K562 (cell line): ENCODE results near the gene PNRC2. TPM values are rescaled to one million over a fixed set of nuclear protein-coding genes. Genes with fewer than 3 reads are reported as not detected.

Experiments
- ATF3 ChIP-seq, 2 experiments: fragments of 450-650 bp in 1 of 2; sonication (generic) in 1 of 2; formaldehyde crosslinking in 1 of 2; IDR thresholded peaks in 1 of 2; conservative IDR thresholded peaks in 1 of 2; 2 replicates each; pipeline versions ENCODE4 v1.6.1 to v1.8.1; 2016 to 2023; ENCODE audit warnings: mild to moderate bottlenecking in 2 of 2, moderate library complexity in 2 of 2, inconsistent platforms in 1 of 2, missing genetic modification reagents in 1 of 2
- CBFA2T2 ChIP-seq: fragments of 450-650 bp; conservative IDR thresholded peaks from 2 replicates; pipeline ENCODE4 v1.6.1; 2017; ENCODE audit warnings: mild to moderate bottlenecking
- CREB3L1 ChIP-seq: fragments of 450-650 bp; IDR thresholded peaks from 2 replicates; pipeline ENCODE4 v1.6.1; 2014; ENCODE audit warnings: low read depth, mild to moderate bottlenecking, moderate library complexity, borderline replicate concordance
- GABPB1 ChIP-seq: sonication (generic); formaldehyde crosslinking; IDR thresholded peaks from 2 replicates; pipeline ENCODE4 v1.8.0; 2022; ENCODE audit warnings: mild to moderate bottlenecking, missing genetic modification reagents
- HDAC3 ChIP-seq: fragments of 450-650 bp; IDR thresholded peaks from 2 replicates; pipeline ENCODE4 v1.6.1; 2018; ENCODE audit warnings: borderline replicate concordance, mild to moderate bottlenecking, moderate library complexity; ENCODE audit not compliant: partially characterized antibody
- HMGXB4 ChIP-seq: sonication (generic); formaldehyde crosslinking; IDR thresholded peaks from 2 replicates; pipeline ENCODE4 v1.8.1; 2023; ENCODE audit warnings: mild to moderate bottlenecking, missing genetic modification reagents
- HNRNPH1 ChIP-seq: fragments of 200-400 bp; formaldehyde crosslinking; optimal IDR thresholded peaks from 2 replicates; pipeline ENCODE3; 2017; ENCODE audit warnings: low read depth, mild to moderate bottlenecking, low read length, moderate library complexity
- HOMEZ ChIP-seq: fragments of 250-450 bp; sonication (Bioruptor Pico); IDR thresholded peaks from 2 replicates; pipeline ENCODE4 v1.4.0; 2020; ENCODE audit warnings: mild to moderate bottlenecking, moderate library complexity
- L3MBTL2 ChIP-seq: fragments of 450-650 bp; IDR thresholded peaks from 2 replicates; pipeline ENCODE4 v1.6.1; 2016; ENCODE audit warnings: mild to moderate bottlenecking, moderate library complexity
- MEIS2 ChIP-seq: fragments of 450-650 bp; IDR thresholded peaks from 2 replicates; pipeline ENCODE4 v1.6.1; 2014; ENCODE audit warnings: mild to moderate bottlenecking; ENCODE audit not compliant: partially characterized antibody
- MTA3 ChIP-seq: fragments of 450-650 bp; formaldehyde crosslinking; IDR thresholded peaks from 2 replicates; pipeline ENCODE4 v1.6.1; 2017; ENCODE audit warnings: mild to moderate bottlenecking, borderline replicate concordance
- POLR2B ChIP-seq: fragments of 450-650 bp; IDR thresholded peaks from 2 replicates; pipeline ENCODE4 v1.6.1; 2018; ENCODE audit warnings: low read depth; ENCODE audit not compliant: partially characterized antibody
- SRSF7 ChIP-seq: fragments of 200-400 bp; formaldehyde crosslinking; optimal IDR thresholded peaks from 2 replicates; pipeline ENCODE3; 2017; ENCODE audit warnings: mild to moderate bottlenecking, low read depth, low read length
- TFE3 ChIP-seq: fragments of 450-650 bp; formaldehyde crosslinking; IDR thresholded peaks from 2 replicates; pipeline ENCODE4 v1.4.0; 2020; ENCODE audit warnings: mild to moderate bottlenecking, mixed read lengths
- ZBTB12 ChIP-seq: fragments of 250-450 bp; sonication (Bioruptor Pico); IDR thresholded peaks from 2 replicates; pipeline ENCODE4 v1.4.0; 2020
- ZKSCAN8 ChIP-seq: fragments of 200-800 bp; sonication (Bioruptor generic); IDR thresholded peaks from 2 replicates; pipeline ENCODE4 v1.6.1; 2016; ENCODE audit warnings: missing genetic modification characterization, missing compliant biosample characterization
- ZNF124 ChIP-seq: sonication (generic); formaldehyde crosslinking; IDR thresholded peaks from 2 replicates; pipeline ENCODE4 v1.8.1; 2022; ENCODE audit warnings: missing genetic modification reagents
- polyA plus RNA-seq, 8 experiments: library from polyadenylated mRNA; depleted of rRNA in 4 of 8; stranded (reverse) in 5 of 8; unstranded in 3 of 8; fragments of >200 nt; fragmentation: Nextera tagmentation in 2 of 8; fragmentation: Illumina TruSeq in 1 of 8; extraction: Ambion mirVana in 2 of 8; extraction: Trizol in 1 of 8; gene quantifications; 2 replicates each; pipeline versions ENCODE4 v1.2.1 to v1.2.3, GENCODE V29; 2011 to 2014; ENCODE audit warnings: inconsistent platforms in 1 of 8, missing spikeins in 1 of 8
- total RNA-seq, 7 experiments: library from RNA; depleted of rRNA in 6 of 7; stranded (reverse); fragments of >200 nt in 6 of 7; fragmentation: Illumina TruSeq in 2 of 7; extraction: Trizol in 2 of 7; gene quantifications; 2 replicates each; pipeline versions ENCODE4 v1.2.1 to v1.2.3, GENCODE V29; 2011 to 2021; ENCODE audit warnings: low replicate concordance in 1 of 7

The PNRC2 gene
- total and polyA plus RNA-seq, 9 of the 15 experiments (the other 6 are each of a cell fraction or from before 2014, with no cell fraction given): 127 to 303 (median 203) TPM

GRCh38 chr1:23910553-23911246, 48.9 kb upstream of the PNRC2 start (continued):
- TF ChIP-seq MTA3 (no peak), GABPB1 (no peak), CREB3L1 (no peak), HNRNPH1 (no peak), HMGXB4 (CRISPR knock-in tag) (no peak), HOMEZ (CRISPR knock-in tag) (no peak), MEIS2 (peak; percentile 1), ZBTB12 (CRISPR knock-in tag) (no peak), POLR2B (no peak), ATF3 (IDR thresholded peaks at IDR 0.05) (peak; percentile 37; the same call in 1 of the 2 replicates), ATF3 (CRISPR knock-in tag; conservative IDR thresholded peaks at IDR 0.05) (no peak), TFE3 (CRISPR knock-in tag) (peak; percentile 44), SRSF7 (no peak), HDAC3 (no peak), ZKSCAN8 (CRISPR knock-in tag) (no peak), ZNF124 (CRISPR knock-in tag) (no peak), L3MBTL2 (peak; percentile 52), CBFA2T2 (peak; percentile 61; the same call in 1 of the 2 replicates)
